Mesenchymal stem cell (in vitro differentiated cells and primary cell): ENCODE data around the gene OPCML.

Experiments
- DNase-seq: peaks from one replicate; pipeline ENCODE4 v3.0.0-alpha.2; 2013
- H2AFZ ChIP-seq: one replicate; pipeline ENCODE4 v1.6.1; 2013; ENCODE audit warnings: low read depth, mild to moderate bottlenecking, control low read depth, inconsistent platforms, low read length, moderate library complexity
- H2AK5ac ChIP-seq: 2 replicates; pipeline ENCODE4 v1.6.1; 2013; ENCODE audit warnings: low read length, moderate library complexity, mild to moderate bottlenecking, inconsistent platforms; ENCODE audit not compliant: severe bottlenecking
- H2BK120ac ChIP-seq: one replicate; pipeline ENCODE4 v1.6.1; 2013; ENCODE audit warnings: low read depth, mild to moderate bottlenecking, inconsistent platforms, low read length, moderate library complexity
- H2BK12ac ChIP-seq, 2 experiments: one replicate each; pipeline ENCODE4 v1.6.1; 2013; ENCODE audit warnings: inconsistent platforms in 2 of 2, low read length in 2 of 2, mild to moderate bottlenecking in 2 of 2, moderate library complexity in 2 of 2, control low read depth in 1 of 2
- H2BK15ac ChIP-seq: one replicate; pipeline ENCODE4 v1.6.1; 2013; ENCODE audit warnings: mild to moderate bottlenecking, low read depth, inconsistent platforms; ENCODE audit not compliant: poor library complexity, severe bottlenecking
- H2BK5ac ChIP-seq: 2 replicates; pipeline ENCODE4 v1.6.1; 2013; ENCODE audit warnings: low read depth, mild to moderate bottlenecking, low read length, control low read depth, inconsistent platforms; ENCODE audit not compliant: poor library complexity, severe bottlenecking
- H3K14ac ChIP-seq, 2 experiments: one replicate each; pipeline ENCODE4 v1.6.1; 2013; ENCODE audit warnings: inconsistent platforms in 2 of 2, low read length in 2 of 2, control low read depth in 1 of 2, mild to moderate bottlenecking in 1 of 2, moderate library complexity in 1 of 2
- H3K18ac ChIP-seq, 2 experiments: one replicate each; pipeline ENCODE4 v1.6.1; 2013; ENCODE audit warnings: inconsistent platforms in 2 of 2, low read length in 2 of 2, control low read depth in 1 of 2, low read depth in 1 of 2, mild to moderate bottlenecking in 1 of 2
- H3K23ac ChIP-seq, 2 experiments: one replicate each; pipeline ENCODE4 v1.6.1; 2013; ENCODE audit warnings: inconsistent platforms in 2 of 2, low read length in 2 of 2, mild to moderate bottlenecking in 2 of 2, moderate library complexity in 2 of 2, control low read depth in 1 of 2
- H3K27ac ChIP-seq: 2 replicates; pipeline ENCODE4 v1.5.1; 2013; ENCODE audit warnings: mild to moderate bottlenecking, moderate library complexity, low read length, control low read depth, inconsistent platforms; ENCODE audit not compliant: poor library complexity, severe bottlenecking
- H3K27me3 ChIP-seq, 2 experiments: 2 replicates each; pipeline versions ENCODE4 v1.6.1 to v1.7.0; 2013; ENCODE audit warnings: low read length in 2 of 2, mild to moderate bottlenecking in 2 of 2, moderate library complexity in 2 of 2, control low read depth in 1 of 2, inconsistent platforms in 1 of 2; ENCODE audit not compliant: control insufficient read depth in 1 of 2, insufficient read depth in 1 of 2
- H3K36me3 ChIP-seq, 2 experiments: 2 replicates each; pipeline versions ENCODE4 v1.6.1 to v1.7.0; 2013; ENCODE audit warnings: low read length in 2 of 2, control low read depth in 1 of 2, inconsistent platforms in 1 of 2, low read depth in 1 of 2, mild to moderate bottlenecking in 1 of 2; ENCODE audit not compliant: insufficient read depth in 2 of 2, control insufficient read depth in 1 of 2
- H3K4ac ChIP-seq, 2 experiments: one replicate each; pipeline ENCODE4 v1.6.1; 2013; ENCODE audit warnings: inconsistent platforms in 2 of 2, low read length in 2 of 2, mild to moderate bottlenecking in 2 of 2, moderate library complexity in 2 of 2, control low read depth in 1 of 2, low read depth in 1 of 2
- H3K4me1 ChIP-seq: 2 replicates; pipeline ENCODE4 v1.6.1; 2013; ENCODE audit warnings: low read depth, low read length, control low read depth; ENCODE audit not compliant: control insufficient read depth, insufficient read depth
- H3K4me2 ChIP-seq: 2 replicates; pipeline ENCODE4 v1.6.1; 2013; ENCODE audit warnings: low read length, mild to moderate bottlenecking, inconsistent platforms; ENCODE audit not compliant: poor library complexity, severe bottlenecking
- H3K4me3 ChIP-seq, 2 experiments: 2 replicates each; pipeline versions ENCODE4 v1.5.1 to v1.7.0; 2013; ENCODE audit warnings: low read length in 2 of 2, mild to moderate bottlenecking in 2 of 2, control low read depth in 1 of 2, low read depth in 1 of 2; ENCODE audit not compliant: insufficient read depth in 1 of 2
- H3K79me1 ChIP-seq: replicated peaks from 2 replicates; pipeline ENCODE4 v1.6.1; 2013; ENCODE audit warnings: mild to moderate bottlenecking, control low read depth, low read length, inconsistent platforms; ENCODE audit not compliant: poor library complexity, severe bottlenecking
- H3K9ac ChIP-seq: 2 replicates; pipeline ENCODE4 v1.7.0; 2013; ENCODE audit warnings: mild to moderate bottlenecking, low read length, moderate library complexity
- H3K9me3 ChIP-seq: 2 replicates; pipeline ENCODE4 v1.7.0; 2013; ENCODE audit warnings: mild to moderate bottlenecking, low read length; ENCODE audit not compliant: control insufficient read depth
- H4K8ac ChIP-seq: one replicate; pipeline ENCODE4 v1.6.1; 2013; ENCODE audit warnings: inconsistent platforms, mild to moderate bottlenecking, low read length, moderate library complexity
- H4K91ac ChIP-seq: one replicate; pipeline ENCODE4 v1.6.1; 2013; ENCODE audit warnings: mild to moderate bottlenecking, low read length, inconsistent platforms
- WGBS: methylation state at CpG from one replicate; pipeline ENCODE4 v1.1.7; 2013; ENCODE audit warnings: mixed read lengths; 5-methylcytosine and 5-hydroxymethylcytosine counted together

OPCML gene

DNA sequence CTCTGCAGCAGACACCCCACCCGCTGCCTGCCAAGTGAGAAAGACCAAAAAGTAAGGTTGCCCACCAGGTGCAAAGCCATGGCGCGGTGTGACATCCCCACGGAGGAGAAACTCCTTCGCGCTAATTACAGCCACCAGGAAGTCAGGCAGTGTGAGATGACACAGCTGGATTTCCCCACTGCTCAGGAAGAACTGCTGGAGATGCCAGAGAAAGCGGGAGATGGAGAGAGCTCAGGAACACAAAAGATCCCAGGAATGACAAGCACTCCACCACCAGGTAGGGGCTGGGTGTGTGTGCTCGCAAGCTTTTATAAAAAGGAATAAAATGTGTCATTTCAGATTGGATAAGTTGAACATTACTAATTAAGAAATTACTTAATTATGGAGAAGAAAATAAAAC is 292.7 kb downstream of the OPCML start:
- Histone ChIP-seq H2AFZ (no peak overlapping the region), H3K9me3 (no peaks in the 10 kb centered on the region), H2BK120ac (no peak overlapping the region), H3K4ac (no peak overlapping the region), H3K18ac (no peak overlapping the region), H2BK15ac (no peak overlapping the region), H2BK12ac (no peak overlapping the region), H3K4me1 (no peaks in the 10 kb centered on the region), H3K4me2 (no peak overlapping the region), H3K27me3 (no peaks in the 10 kb centered on the region), H3K27ac (no peak overlapping the region), H2BK5ac (no peak overlapping the region), H4K8ac (no peak overlapping the region), H3K23ac (no peak overlapping the region), H4K91ac (no peak overlapping the region), H3K9ac (no peak overlapping the region), H3K36me3 (no peaks in the 10 kb centered on the region), H3K4me3 (no peak overlapping the region), H3K79me1 (no peaks in the 10 kb centered on the region), H2AK5ac (no peak overlapping the region), H3K14ac (no peak overlapping the region)
- no peak for DNase-seq
- 61% methylated on average over 6 of the region's 8 CpGs for WGBS

DNA sequence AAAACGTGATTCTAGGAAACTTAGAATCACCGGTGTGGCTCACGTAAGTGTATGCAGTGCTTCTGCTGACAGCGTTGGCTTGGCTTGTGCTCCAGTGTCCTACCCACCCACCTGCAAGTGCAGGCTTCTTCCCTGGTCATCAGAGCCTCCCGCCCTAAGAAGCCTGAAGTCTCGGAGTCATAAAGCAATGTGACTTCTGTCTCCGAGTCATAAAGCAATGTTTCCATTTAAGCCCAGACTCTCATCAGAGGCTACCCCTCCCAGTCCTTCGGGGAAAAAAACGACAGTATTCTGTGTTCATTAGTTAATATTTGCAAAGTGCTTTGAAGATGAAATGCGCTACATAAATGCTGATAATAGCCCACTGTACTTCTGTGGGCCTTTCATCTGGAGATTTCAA is 293.8 kb downstream of the OPCML start:
- Histone ChIP-seq H2AK5ac (no peak overlapping the region), H3K27ac (no peak overlapping the region), H3K79me1 (no peaks in the 10 kb centered on the region), H3K4me3 (no peak overlapping the region), H3K4ac (no peak overlapping the region), H4K91ac (no peak overlapping the region), H2BK120ac (no peak overlapping the region), H3K18ac (no peak overlapping the region), H3K23ac (no peak overlapping the region), H3K14ac (no peak overlapping the region), H2BK15ac (no peak overlapping the region), H3K36me3 (no peaks in the 10 kb centered on the region), H2AFZ (no peak overlapping the region), H3K9ac (no peak overlapping the region), H3K27me3 (no peaks in the 10 kb centered on the region), H2BK5ac (no peak overlapping the region), H2BK12ac (no peak overlapping the region), H3K9me3 (no peaks in the 10 kb centered on the region), H3K4me2 (no peak overlapping the region), H4K8ac (no peak overlapping the region), H3K4me1 (no peaks in the 10 kb centered on the region)
- no peak for DNase-seq
- WGBS = 77% methylated on average over 8 of the region's 10 CpGs

DNA sequence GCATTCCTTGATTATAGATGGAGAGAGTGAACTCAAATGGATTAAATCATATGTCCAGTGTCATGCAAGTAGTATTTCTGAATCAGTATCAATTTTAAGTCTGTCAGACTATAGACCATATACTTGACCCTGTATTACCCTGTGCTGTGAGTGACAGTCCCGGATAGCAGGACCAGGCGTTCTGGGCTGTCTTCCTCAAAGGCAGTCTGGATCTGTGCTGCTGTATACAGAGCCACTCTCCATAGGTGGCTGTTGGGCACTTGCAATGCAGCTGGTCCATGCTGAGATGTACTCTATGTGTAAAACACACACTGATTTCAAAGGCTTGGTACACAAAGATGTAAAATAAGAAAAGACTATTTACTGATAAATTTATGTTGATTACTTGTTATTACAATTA is 294.3 kb downstream of the OPCML start:
- DNase-seq = no peak
- Histone ChIP-seq H3K23ac (no peak overlapping the region), H3K27ac (no peak overlapping the region), H3K4me1 (no peaks in the 10 kb centered on the region), H3K9ac (no peak overlapping the region), H2AFZ (no peak overlapping the region), H2AK5ac (no peak overlapping the region), H3K27me3 (no peaks in the 10 kb centered on the region), H2BK15ac (no peak overlapping the region), H3K36me3 (no peaks in the 10 kb centered on the region), H2BK120ac (no peak overlapping the region), H3K4me2 (no peak overlapping the region), H2BK12ac (no peak overlapping the region), H3K79me1 (no peaks in the 10 kb centered on the region), H3K14ac (no peak overlapping the region), H3K9me3 (no peaks in the 10 kb centered on the region), H3K4ac (no peak overlapping the region), H3K18ac (no peak overlapping the region), H4K8ac (no peak overlapping the region), H3K4me3 (no peak overlapping the region), H4K91ac (no peak overlapping the region), H2BK5ac (no peak overlapping the region)
- 87% methylated on average over 2 of the region's 2 CpGs for WGBS

DNA sequence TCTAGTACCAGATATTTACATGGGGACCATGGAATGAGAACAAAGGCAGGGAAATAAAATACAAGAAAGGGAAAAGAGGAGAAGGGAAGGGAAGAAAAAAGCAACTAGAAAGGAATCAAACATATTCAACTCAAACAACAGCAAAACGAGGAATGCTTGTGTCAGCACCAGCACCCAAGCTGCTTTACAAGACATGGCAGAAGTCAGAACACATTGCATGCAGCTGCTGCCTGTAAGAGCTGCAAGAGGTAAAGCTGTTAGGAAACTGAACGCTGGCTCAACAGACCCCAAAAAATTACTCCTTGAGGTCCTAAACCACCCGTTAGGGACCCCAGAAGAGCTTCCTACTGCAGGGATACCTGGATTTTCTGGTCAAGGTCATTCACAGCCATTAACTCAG is 296.9 kb downstream of the OPCML start:
- H3K4me2 ChIP-seq = no peak overlapping the region
- H3K4me3 ChIP-seq = no peak overlapping the region
- H4K8ac ChIP-seq = no peak overlapping the region
- no peak overlapping the region for H3K27ac ChIP-seq
- no peak overlapping the region for H3K23ac ChIP-seq
- WGBS = 53% methylated on average over 2 of the region's 3 CpGs
- no peak overlapping the region for H2AK5ac ChIP-seq
- no peak overlapping the region for H2BK120ac ChIP-seq
- H2BK5ac ChIP-seq = no peak overlapping the region
- no peak overlapping the region for H3K18ac ChIP-seq
- H3K14ac ChIP-seq = no peak overlapping the region
- H3K4ac ChIP-seq = no peak overlapping the region
- H3K27me3 ChIP-seq = no peaks in the 10 kb centered on the region
- H3K4me1 ChIP-seq = no peaks in the 10 kb centered on the region
- no peak overlapping the region for H3K9ac ChIP-seq
- no peak overlapping the region for H2AFZ ChIP-seq
- no peak overlapping the region for H2BK15ac ChIP-seq
- H2BK12ac ChIP-seq = no peak overlapping the region
- H4K91ac ChIP-seq = no peak overlapping the region
- H3K9me3 ChIP-seq = no peaks in the 10 kb centered on the region
- H3K36me3 ChIP-seq = no peaks in the 10 kb centered on the region
- DNase-seq = no peak
- H3K79me1 ChIP-seq = no peaks in the 10 kb centered on the region
